Articular chondrocyte of knee joint (primary cell): ENCODE measurements around the gene SELENOF. TPM values are rescaled to one million over a fixed set of nuclear protein-coding genes. Genes with fewer than 3 reads are reported as not detected.

Experiments used
- total RNA-seq: library from RNA; depleted of rRNA; stranded (reverse); fragments of >200 nt; gene quantifications from 2 replicates; pipeline ENCODE4 v1.2.3, GENCODE V29; 2012

The SELENOF gene
- 270 and 298 TPM in 2 replicates for total RNA-seq

GRCh38 chr1:86913896-86914600 lies at the start of gene SELENOF:
TSS of gene SELENOF (minus strand) at chr1:86914126. CDS start at chr1:86914111, 15 bp downstream.

GRCh38 chr1:86914601-86914997 lies 673 bp upstream of the SELENOF start, which contains the start of gene HS2ST1:
TSS of gene HS2ST1 (plus strand) at chr1:86914635.

Other genes starting within 250 kb of the SELENOF start
- 69.0 and 82.7 TPM in 2 replicates for gene SH3GLB1, start 209.6 kb downstream of the SELENOF start, total RNA-seq
- gene HS2ST1, start 509 bp upstream of the SELENOF start, total RNA-seq = 28.3 and 32.4 TPM in 2 replicates